ENCODE results near the gene NFX1.

Gene NFX1

GRCh38 chr9:33318225-33318624 is 27.9 kb downstream of the NFX1 start:
- Histone ChIP-seq H3K36me3 (ENCODE audit: low read length) (peaks cover 55% of the 10 kb centered on the region), H3K9ac (ENCODE audit: low read length) (no peak overlapping the region), H3K27ac (ENCODE audit: low read depth, low read length) (no peak overlapping the region)

GRCh38 chr9:33318781-33319180 is 28.5 kb downstream of the NFX1 start:
- Histone ChIP-seq H3K27me3 (ENCODE audit: low read length) (no peaks in the 10 kb centered on the region), H3K4me2 (ENCODE audit: low read depth, low read length, poor library complexity, severe bottlenecking) (no peak overlapping the region), H3K36me3 (ENCODE audit: low read length) (peaks cover 51% of the 10 kb centered on the region), H2AFZ (ENCODE audit: low read depth, low read length, severe bottlenecking) (no peak overlapping the region), H3K4me3 (ENCODE audit: insufficient read depth, low read length, poor library complexity, severe bottlenecking) (no peak overlapping the region), H3K79me2 (ENCODE audit: insufficient read depth, low read length) (peaks cover 7% of the 10 kb centered on the region; the same call in 1 of the 2 replicates), H3K9me2 (replicated peaks; ENCODE audit: insufficient read depth, low read length) (no peaks in the 10 kb centered on the region), H3K9me3 (ENCODE audit: insufficient read depth, low read length) (no peaks in the 10 kb centered on the region), H4K20me1 (ENCODE audit: low read depth, low read length) (no peaks in the 10 kb centered on the region), H3K27ac (ENCODE audit: low read depth, low read length) (no peak overlapping the region), H3K9ac (ENCODE audit: low read length) (no peak overlapping the region), H3F3A (ENCODE audit: insufficient read depth) (0 out of 2 replicates have a peak, but pooled peaks cover 3% of the 10 kb centered on the region)
- TF ChIP-seq EZH2phosphoT487 (conservative IDR thresholded peaks at IDR 0.05; ENCODE audit: low read length) (no peak), CTCF (IDR thresholded peaks at IDR 0.05; ENCODE audit: insufficient read depth, low read length, poor library complexity, severe bottlenecking) (no peak)

More at GRCh38 chr9:33318225-33318624, 27.9 kb downstream of the NFX1 start:
- Histone ChIP-seq H3F3A (ENCODE audit: insufficient read depth) (0 out of 2 replicates have a peak, but pooled peaks cover 3% of the 10 kb centered on the region), H3K9me2 (replicated peaks; ENCODE audit: insufficient read depth, low read length) (no peaks in the 10 kb centered on the region), H3K79me2 (ENCODE audit: insufficient read depth, low read length) (peaks cover 7% of the 10 kb centered on the region; the same call in 1 of the 2 replicates), H3K9me3 (ENCODE audit: insufficient read depth, low read length) (no peaks in the 10 kb centered on the region), H2AFZ (ENCODE audit: low read depth, low read length, severe bottlenecking) (no peak overlapping the region), H3K4me3 (ENCODE audit: insufficient read depth, low read length, poor library complexity, severe bottlenecking) (no peak overlapping the region), H3K27me3 (ENCODE audit: low read length) (no peaks in the 10 kb centered on the region), H3K4me2 (ENCODE audit: low read depth, low read length, poor library complexity, severe bottlenecking) (no peak overlapping the region), H4K20me1 (ENCODE audit: low read depth, low read length) (no peaks in the 10 kb centered on the region)
- TF ChIP-seq CTCF (IDR thresholded peaks at IDR 0.05; ENCODE audit: insufficient read depth, low read length, poor library complexity, severe bottlenecking) (no peak), EZH2phosphoT487 (conservative IDR thresholded peaks at IDR 0.05; ENCODE audit: low read length) (no peak)

- H3K27ac ChIP-seq (ENCODE audit: low read depth, low read length) = no peak overlapping the region
- H4K20me1 ChIP-seq (ENCODE audit: low read depth, low read length) = no peaks in the 10 kb centered on the region
- peaks cover 46% of the 10 kb centered on the region for H3K36me3 ChIP-seq (ENCODE audit: low read length)
- TF ChIP-seq CTCF (IDR thresholded peaks at IDR 0.05; ENCODE audit: insufficient read depth, low read length, poor library complexity, severe bottlenecking) (no peak), EZH2phosphoT487 (conservative IDR thresholded peaks at IDR 0.05; ENCODE audit: low read length) (no peak)
- no peaks in the 10 kb centered on the region for H3K9me2 ChIP-seq (replicated peaks; ENCODE audit: insufficient read depth, low read length)
- H2AFZ ChIP-seq (ENCODE audit: low read depth, low read length, severe bottlenecking) = no peak overlapping the region
- H3K9me3 ChIP-seq (ENCODE audit: insufficient read depth, low read length) = no peaks in the 10 kb centered on the region
- H3K27me3 ChIP-seq (ENCODE audit: low read length) = no peaks in the 10 kb centered on the region
- H3K9ac ChIP-seq (ENCODE audit: low read length) = no peak overlapping the region
- no peak overlapping the region for H3K4me2 ChIP-seq (ENCODE audit: low read depth, low read length, poor library complexity, severe bottlenecking)
- peaks cover 7% of the 10 kb centered on the region; the same call in 1 of the 2 replicates for H3K79me2 ChIP-seq (ENCODE audit: insufficient read depth, low read length)
- H3F3A ChIP-seq (ENCODE audit: insufficient read depth) = 0 out of 2 replicates have a peak, but pooled peaks cover 3% of the 10 kb centered on the region
- H3K4me3 ChIP-seq (ENCODE audit: insufficient read depth, low read length, poor library complexity, severe bottlenecking) = no peak overlapping the region
Measured at GRCh38 chr9:33320230-33320567, 29.9 kb downstream of the NFX1 start.

Measured in SU-DHL-6 (cell line).